SK-N-SH (cell line): Measurements from ENCODE around the gene RPUSD3. TPM values are rescaled to one million over a fixed set of nuclear protein-coding genes. Genes with fewer than 3 reads are reported as not detected.

Source experiments
- CTCF ChIA-PET: fragments of 300-600, 350-600 bp; formaldehyde crosslinking; extraction: SDS; loops from one replicate; lab custom pipeline; 2021; lab: Yijun Ruan, JAX
- POLR2A ChIA-PET: fragments of 350-600 bp; sonication (Branson Sonifier 250); formaldehyde crosslinking; extraction: SDS; loops from one replicate; lab custom pipeline; 2020; ENCODE audit warnings: antibody characterized with exemption, inconsistent platforms; lab: Yijun Ruan, JAX
- DNase-seq: peaks from one replicate; pipeline ENCODE4 v3.0.0; 2012
- H2AFZ ChIP-seq: fragments of 200-600 bp; sonication (generic); 2 replicates; pipeline ENCODE4 v1.8.1; 2016; ENCODE audit warnings: antibody characterized with exemption, mild to moderate bottlenecking, low read depth
- H3F3A ChIP-seq: fragments of 200-600 bp; sonication (generic); replicated peaks from 2 replicates; pipeline ENCODE3; 2016; ENCODE audit warnings: antibody characterized with exemption, mild to moderate bottlenecking; ENCODE audit not compliant: insufficient read depth
- H3K27ac ChIP-seq, 2 experiments: fragments of 200-500 bp in 1 of 2; fragments of 200-600 bp in 1 of 2; sonication (Bioruptor generic) in 1 of 2; sonication (generic), shearing (Covaris generic) in 1 of 2; 2 replicates each; pipeline versions ENCODE4 v1.5.1 to v1.6.1; 2014 to 2016; ENCODE audit warnings: low read depth in 2 of 2, inconsistent platforms in 1 of 2, low read length in 1 of 2, mild to moderate bottlenecking in 1 of 2, mixed read lengths in 1 of 2
- H3K27me3 ChIP-seq: fragments of 200-600 bp; sonication (generic), shearing (Covaris generic); 2 replicates; pipeline ENCODE4 v1.6.1; 2016; ENCODE audit warnings: mixed run types; ENCODE audit not compliant: insufficient read depth
- H3K36me3 ChIP-seq, 2 experiments: fragments of 200-500 bp in 1 of 2; fragments of 200-600 bp in 1 of 2; sonication (Bioruptor generic) in 1 of 2; sonication (generic) in 1 of 2; replicated peaks in 1 of 2; 2 replicates each; pipeline versions ENCODE3 to v1.5.1; 2014 to 2016; ENCODE audit warnings: low read length in 1 of 2, mild to moderate bottlenecking in 1 of 2; ENCODE audit not compliant: insufficient read depth in 2 of 2, control insufficient read depth in 1 of 2
- H3K4me1 ChIP-seq, 2 experiments: fragments of 200-500 bp in 1 of 2; fragments of 200-600 bp in 1 of 2; sonication (Bioruptor generic) in 1 of 2; sonication (generic), shearing (Covaris generic) in 1 of 2; 2 replicates each; pipeline versions ENCODE4 v1.5.1 to v1.6.1; 2014 to 2016; ENCODE audit warnings: low read depth in 1 of 2, low read length in 1 of 2, mixed run types in 1 of 2; ENCODE audit not compliant: insufficient read depth in 2 of 2, control insufficient read depth in 1 of 2
- H3K4me2 ChIP-seq: fragments of 200-600 bp; sonication (generic), shearing (Covaris generic); 2 replicates; pipeline ENCODE4 v1.6.1; 2017; ENCODE audit warnings: mixed run types
- H3K4me3 ChIP-seq, 2 experiments: fragments of 200-500 bp in 1 of 2; fragments of 200-600 bp in 1 of 2; sonication (Bioruptor generic) in 1 of 2; sonication (generic), shearing (Covaris generic) in 1 of 2; 2 replicates each; pipeline versions ENCODE4 v1.5.1 to v1.8.1; 2014 to 2016; ENCODE audit warnings: low read depth in 2 of 2, inconsistent platforms in 1 of 2, low read length in 1 of 2, mild to moderate bottlenecking in 1 of 2, mixed read lengths in 1 of 2, moderate library complexity in 1 of 2
- H3K79me2 ChIP-seq: fragments of 200-600 bp; sonication (generic); 2 replicates; pipeline ENCODE4 v1.8.1; 2017; ENCODE audit warnings: mild to moderate bottlenecking; ENCODE audit not compliant: insufficient read depth
- H3K9ac ChIP-seq: fragments of 200-600 bp; sonication (generic); 2 replicates; pipeline ENCODE4 v1.6.1; 2017; ENCODE audit warnings: mixed run types
- H3K9me2 ChIP-seq: fragments of 200-600 bp; sonication (generic); 2 replicates; pipeline ENCODE4 v1.6.1; 2017; ENCODE audit warnings: mixed run types
- H3K9me3 ChIP-seq: fragments of 200-600 bp; sonication (generic); 2 replicates; pipeline ENCODE4 v1.6.1; 2017; ENCODE audit warnings: mixed run types, mild to moderate bottlenecking, moderate library complexity
- H4K20me1 ChIP-seq: fragments of 200-600 bp; sonication (generic); 2 replicates; pipeline ENCODE4 v1.6.1; 2017; ENCODE audit warnings: mild to moderate bottlenecking, mixed run types; ENCODE audit not compliant: insufficient read depth
- ELF1 ChIP-seq: IDR thresholded peaks from 2 replicates; pipeline ENCODE4 v1.4.0; 2012
- EP300 ChIP-seq, 2 experiments: IDR thresholded peaks; 2 replicates each; pipeline versions ENCODE4 v1.4.0 to v1.6.1; 2012; ENCODE audit warnings: borderline replicate concordance in 1 of 2, low read depth in 1 of 2, low read length in 1 of 2
- GABPA ChIP-seq: IDR thresholded peaks from 2 replicates; pipeline ENCODE4 v1.4.0; 2012; ENCODE audit warnings: low read depth, mild to moderate bottlenecking
- GATA2 ChIP-seq: sonication (generic); formaldehyde crosslinking; IDR thresholded peaks from 2 replicates; pipeline ENCODE4 v1.5.0; 2020; ENCODE audit warnings: mild to moderate bottlenecking, missing genetic modification reagents
- MXI1 ChIP-seq: IDR thresholded peaks from 2 replicates; pipeline ENCODE4 v1.6.1; 2012; ENCODE audit warnings: mild to moderate bottlenecking, low read depth, low read length, improper control_type of control experiment
- NRF1 ChIP-seq: IDR thresholded peaks from 2 replicates; pipeline ENCODE4 v1.6.1; 2012; ENCODE audit warnings: low read depth, mild to moderate bottlenecking, low read length
- RCOR1 ChIP-seq: fragments of 150-350 bp; IDR thresholded peaks from 2 replicates; pipeline ENCODE4 v1.6.1; 2017; ENCODE audit warnings: antibody characterized with exemption, low read length
- REST ChIP-seq: IDR thresholded peaks from 2 replicates; pipeline ENCODE4 v1.6.1; 2012; ENCODE audit warnings: mild to moderate bottlenecking, low read depth, low read length, moderate library complexity
- SIN3A ChIP-seq: IDR thresholded peaks from 2 replicates; pipeline ENCODE4 v1.6.1; 2012; ENCODE audit warnings: low read depth, mild to moderate bottlenecking, low read length, moderate library complexity, borderline replicate concordance
- SMC3 ChIP-seq: IDR thresholded peaks from 2 replicates; pipeline ENCODE4 v1.6.1; 2012; ENCODE audit warnings: low read depth, low read length, improper control_type of control experiment
- TAF1 ChIP-seq: IDR thresholded peaks from 2 replicates; pipeline ENCODE4 v1.6.1; 2012; ENCODE audit warnings: low read depth, mild to moderate bottlenecking, low read length, moderate library complexity, borderline replicate concordance
- TCF12 ChIP-seq: IDR thresholded peaks from 2 replicates; pipeline ENCODE4 v1.4.0; 2012
- TEAD4 ChIP-seq: IDR thresholded peaks from 2 replicates; pipeline ENCODE4 v1.4.0; 2012; ENCODE audit warnings: mild to moderate bottlenecking, borderline replicate concordance; ENCODE audit not compliant: insufficient read depth
- YY1 ChIP-seq: IDR thresholded peaks from 2 replicates; pipeline ENCODE4 v1.4.0; 2012; ENCODE audit warnings: low read depth, mild to moderate bottlenecking
- ZBTB33 ChIP-seq: IDR thresholded peaks from 2 replicates; pipeline ENCODE4 v1.4.0; 2012; ENCODE audit warnings: low read depth, borderline replicate concordance
- WGBS: methylation state at CpG from one replicate; pipeline ENCODE4 v1.1.6; 2017; ENCODE audit warnings: low lambda C conversion rate; 5-methylcytosine and 5-hydroxymethylcytosine counted together
- polyA plus RNA-seq, 3 experiments: library from polyadenylated mRNA; depleted of rRNA; stranded (reverse); fragments of >200 nt; gene quantifications; 2 replicates each; pipeline ENCODE4 v1.2.3, GENCODE V29; 2012

Gene RPUSD3
- polyA plus RNA-seq, 1 of the 3 experiments (the other 2 are of a cell fraction): 43.4 TPM

- Histone ChIP-seq H3K9me2 (no peaks in the 10 kb centered on the region), H3K79me2 (no peaks in the 10 kb centered on the region), H3K4me2 (peak overlapping the region; percentile 12; the same call in 1 of the 2 replicates), H3K27me3 (no peaks in the 10 kb centered on the region), H3F3A (peaks cover 12% of the 10 kb centered on the region), H4K20me1 (no peaks in the 10 kb centered on the region), H3K27ac (peak overlapping the region; percentile 8 to 70; a peak in 3 of 4 replicates), H3K4me3 (no peak overlapping the region), H3K9ac (peak overlapping the region; percentile 18; the same call in 1 of the 2 replicates), H3K9me3 (no peaks in the 10 kb centered on the region), H3K36me3 (no peaks in the 10 kb centered on the region), H3K4me1 (0 out of 4 replicates have a peak, but pooled peaks cover 0 to 11% of the 10 kb centered on the region in 2 experiments), H2AFZ (peak overlapping the region; percentile 57; the same call in 1 of the 2 replicates)
- no peak for DNase-seq
- 78% methylated on average over 7 of the region's 7 CpGs for WGBS
- TF ChIP-seq REST: no peak
- TF ChIP-seq SMC3: no peak
- no peak for TF ChIP-seq SIN3A
- TF ChIP-seq TEAD4: no peak
- no peak for TF ChIP-seq GABPA
- no peak for TF ChIP-seq MXI1
- no peak for TF ChIP-seq EP300 (IDR thresholded peaks at IDR 0.05; ENCODE audit: borderline replicate concordance in 1 of 2, low read depth in 1 of 2, low read length in 1 of 2)
- no peak for TF ChIP-seq GATA2 (CRISPR knock-in tag)
- TF ChIP-seq ELF1: no peak
- no peak for TF ChIP-seq RCOR1
- no peak for TF ChIP-seq YY1
- no peak for TF ChIP-seq NRF1
- TF ChIP-seq ZBTB33: no peak
- no peak for TF ChIP-seq TAF1
- no peak for TF ChIP-seq TCF12
- ChIA-PET POLR2A (no interaction called here), CTCF (interaction anchor here (0.9 kb wide), 1 partner anchor 75 kb away, joined by 3 read pairs; no protein-coding TSS in a partner anchor)
Measured at GRCh38 chr3:9883706-9884554, 40.1 kb upstream of the RPUSD3 start.
